ENCODE data around the gene TTR.

- TF ChIP-seq CTCF (conservative IDR thresholded peaks at IDR 0.05; ENCODE audit: low read length) (no peak), EZH2phosphoT487 (IDR thresholded peaks at IDR 0.05; ENCODE audit: borderline replicate concordance) (no peak)
Observed at GRCh38 chr18:31553800-31554199, 37.9 kb upstream of the TTR start.

All from Loucy (cell line).